ENCODE measurements around the gene PRSS53. TPM values are rescaled to one million over a fixed set of nuclear protein-coding genes. Genes with fewer than 3 reads are reported as not detected.

PRSS53 gene
- total RNA-seq, 4 donors from 2014 or later: 2.3 to 3.8 (median 2.7) TPM

- WGBS, 2 donors: 83 to 89% methylated on average over 10 of the region's 10 CpGs
- no peak overlapping the region for H3K4me3 ChIP-seq (ENCODE audit: low read depth, poor library complexity, severe bottlenecking)
- DNase-seq (ENCODE audit: low spot score in 2 of 2): no peak
- intact Hi-C loops (cut with DNase I; ENCODE audit: low total_unique reads): no loop called here
- TF ChIP-seq POLR2A (IDR thresholded peaks at IDR 0.05) (no peak), CTCF (IDR thresholded peaks at IDR 0.05) (no peak)
Measured at GRCh38 chr16:31042866-31043265, 45.9 kb downstream of the PRSS53 start.

GRCh38 chr16:31038993-31039392 lies 49.8 kb downstream of the PRSS53 start:
- 96 to 100% methylated on average over 2 of the region's 2 CpGs for WGBS, 2 donors
- H3K4me3 ChIP-seq (ENCODE audit: low read depth, poor library complexity, severe bottlenecking): no peak overlapping the region
- TF ChIP-seq POLR2A (IDR thresholded peaks at IDR 0.05): no peak
- TF ChIP-seq CTCF (IDR thresholded peaks at IDR 0.05): no peak
- DNase-seq (ENCODE audit: low spot score in 2 of 2): no peak
- intact Hi-C loops (cut with DNase I; ENCODE audit: low total_unique reads): no loop called here

- WGBS, 2 donors: 37 to 70% methylated on average over 2 of the region's 2 CpGs
- intact Hi-C loops (cut with DNase I; ENCODE audit: low total_unique reads): no loop called here
- DNase-seq (ENCODE audit: low spot score in 2 of 2): no peak
- no peak overlapping the region for H3K4me3 ChIP-seq (ENCODE audit: low read depth, poor library complexity, severe bottlenecking)
- TF ChIP-seq POLR2A (IDR thresholded peaks at IDR 0.05): no peak
- TF ChIP-seq CTCF (IDR thresholded peaks at IDR 0.05): no peak
Measured at GRCh38 chr16:31036691-31037090, 52.1 kb downstream of the PRSS53 start.

- 1% methylated on average over 44 to 46 of the region's 47 CpGs for WGBS, 2 donors
- peak; percentile 92 to 98 for DNase-seq (ENCODE audit: low spot score in 2 of 2)
- peak overlapping the region; percentile 93 for H3K4me3 ChIP-seq (ENCODE audit: low read depth, poor library complexity, severe bottlenecking)
- TF ChIP-seq CTCF (IDR thresholded peaks at IDR 0.05) (no peak), POLR2A (IDR thresholded peaks at IDR 0.05) (no peak)
- intact Hi-C loops (cut with DNase I; ENCODE audit: low total_unique reads): no loop called here
Measured at GRCh38 chr16:31033709-31034492, 54.8 kb downstream of the PRSS53 start.

Other genes with a start within 250 kb of the PRSS53 start
- gene BCL7C, start 194.9 kb downstream of the PRSS53 start, total RNA-seq: 10 to 100 TPM; 43.1 to 79.1 (median 63.0) TPM
- gene CTF1, start 192.3 kb downstream of the PRSS53 start, total RNA-seq: 1 to 10 TPM in 2 of 4 donors, under 1 TPM in 1, not detected in 1; 0.80 to 3.0 (median 2.5) TPM
- gene FBXL19, start 165.4 kb downstream of the PRSS53 start, total RNA-seq: 10 to 100 TPM; 17.7 to 25.1 (median 22.1) TPM
- 10 to 100 TPM; 22.9 to 37.7 (median 34.6) TPM for gene ORAI3, start 139.9 kb downstream of the PRSS53 start, total RNA-seq
- gene SETD1A, start 131.2 kb downstream of the PRSS53 start, total RNA-seq: 10 to 100 TPM in 3 of 4 donors, 1 to 10 TPM in 1; 9.2 to 22.4 (median 10.7) TPM
- 10 to 100 TPM; 12.4 to 29.8 (median 19.0) TPM for gene HSD3B7, start 103.7 kb downstream of the PRSS53 start, total RNA-seq
- 1 to 10 TPM in 1 of 4 donors, under 1 TPM in 3; 0.32 to 1.4 (median 0.44) TPM for gene STX1B, start 78.3 kb downstream of the PRSS53 start, total RNA-seq
- gene STX4, start 55.4 kb downstream of the PRSS53 start, total RNA-seq: 10 to 100 TPM; 38.7 to 53.1 (median 46.4) TPM
- 10 to 100 TPM; 10.0 to 19.2 (median 12.6) TPM for gene ZNF668, start 14.7 kb downstream of the PRSS53 start, total RNA-seq
- 10 to 100 TPM; 25.4 to 30.3 (median 27.1) TPM for gene ZNF646, start 14.5 kb downstream of the PRSS53 start, total RNA-seq
- gene VKORC1, start 5.9 kb upstream of the PRSS53 start, total RNA-seq: 10 to 100 TPM; 43.7 to 95.5 (median 73.6) TPM
- gene BCKDK, start 19.4 kb upstream of the PRSS53 start, total RNA-seq: 10 to 100 TPM; 60.7 to 85.3 (median 78.6) TPM
- 100 to 1,000 TPM in 1 of 4 donors, 10 to 100 TPM in 3; 69.7 to 116 (median 81.7) TPM for gene KAT8, start 28.7 kb upstream of the PRSS53 start, total RNA-seq
- gene PRSS8, start 46.8 kb upstream of the PRSS53 start, total RNA-seq: 100 to 1,000 TPM; 147 to 223 (median 172) TPM
- gene PRSS36, start 61.1 kb upstream of the PRSS53 start, total RNA-seq: 10 to 100 TPM in 1 of 4 donors, 1 to 10 TPM in 3; 2.3 to 10.5 (median 3.3) TPM
- 10 to 100 TPM; 31.9 to 55.8 (median 34.9) TPM for gene FUS, start 91.2 kb upstream of the PRSS53 start, total RNA-seq
- 100 to 1,000 TPM in 3 of 4 donors, 10 to 100 TPM in 1; 87.5 to 140 (median 122) TPM for gene PYCARD, start 113.8 kb upstream of the PRSS53 start, total RNA-seq
- under 1 TPM in 1 of 4 donors, not detected in 3; 0.19 TPM for gene TRIM72, start 125.2 kb upstream of the PRSS53 start, total RNA-seq
- 10 to 100 TPM in 3 of 4 donors, 1 to 10 TPM in 1; 4.8 to 17.5 (median 12.9) TPM for gene PYDC1, start 128.2 kb upstream of the PRSS53 start, total RNA-seq
- 1 to 10 TPM; 1.5 to 7.7 (median 4.1) TPM for gene ITGAM, start 171.0 kb upstream of the PRSS53 start, total RNA-seq

Measured in lower leg skin (tissue), 4 donors.